ENCODE measurements around the gene NSUN6.

- TF ChIP-seq CTCF (conservative IDR thresholded peaks at IDR 0.05; ENCODE audit: low read depth, low read length) (no peak), EZH2phosphoT487 (IDR thresholded peaks at IDR 0.05; ENCODE audit: borderline replicate concordance, low read length) (no peak), EZH2 (IDR thresholded peaks at IDR 0.05; ENCODE audit: low read length, unreplicated experiment) (no peak)
These were observed 1.7 kb upstream of the NSUN6 start for GRCh38 chr10:18653112-18653511.
